ENCODE data around the gene MFNG. TPM values are rescaled to one million over a fixed set of nuclear protein-coding genes. Genes with fewer than 3 reads are reported as not detected.
A peak's percentile ranks its signal among the peaks of the same experiment; 100 is the strongest.

The MFNG gene
- total RNA-seq, 1 experiment from 2014 or later = not detected

DNA sequence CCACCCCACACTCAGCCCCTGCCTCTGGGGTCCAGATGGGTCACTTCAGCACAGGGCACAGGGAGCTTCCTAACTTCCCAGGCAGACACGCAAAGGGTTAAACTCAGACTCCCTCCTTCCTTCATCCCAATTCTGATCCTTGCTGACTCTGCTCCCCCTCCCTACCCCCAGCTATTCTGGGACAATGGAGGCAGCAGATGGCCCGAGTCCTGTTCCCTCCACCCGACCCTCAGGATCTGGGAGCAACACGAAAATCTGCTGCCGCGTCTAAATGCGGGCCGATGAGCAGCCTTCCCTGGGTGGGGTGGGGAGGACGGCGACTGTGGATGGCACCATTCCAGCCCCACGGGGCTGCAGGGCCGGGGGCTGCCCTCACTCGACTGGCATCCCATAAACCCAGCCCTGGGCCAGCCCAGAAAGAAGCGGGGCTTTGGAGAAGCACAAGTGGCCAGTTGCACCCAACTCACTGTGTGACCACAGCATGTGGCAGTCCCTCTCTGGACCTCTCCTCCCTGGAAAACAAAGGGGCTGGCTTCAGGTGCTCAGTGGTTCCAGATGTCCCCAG, 18.7 kb downstream of the MFNG start:
- no peak overlapping the region for H3K27ac ChIP-seq
- DNase-seq (ENCODE audit: low read depth in 1 of 2, low spot score in 2 of 2) = no peak
- H3K27me3 ChIP-seq (replicated peaks) = peaks cover 35% of the 10 kb centered on the region
- H3K36me3 ChIP-seq = no peaks in the 10 kb centered on the region
- H3K4me3 ChIP-seq = no peak overlapping the region
- H3K4me1 ChIP-seq (replicated peaks) = no peaks in the 10 kb centered on the region
- 0 out of 2 replicates have a peak, but pooled peaks cover 2% of the 10 kb centered on the region for H3K9me3 ChIP-seq (replicated peaks)

- Histone ChIP-seq H3K9me3 (replicated peaks) (0 out of 2 replicates have a peak, but pooled peaks cover 2% of the 10 kb centered on the region), H3K27ac (no peak overlapping the region), H3K36me3 (no peaks in the 10 kb centered on the region), H3K4me3 (no peak overlapping the region), H3K27me3 (replicated peaks) (peaks cover 17% of the 10 kb centered on the region; the same call in 1 of the 2 replicates), H3K4me1 (replicated peaks) (no peaks in the 10 kb centered on the region)
- DNase-seq (ENCODE audit: low read depth in 1 of 2, low spot score in 2 of 2) = peak in 1 of 2 experiments; percentile 29
Measured at GRCh38 chr22:37464181-37464580, 22.0 kb downstream of the MFNG start.

DNA sequence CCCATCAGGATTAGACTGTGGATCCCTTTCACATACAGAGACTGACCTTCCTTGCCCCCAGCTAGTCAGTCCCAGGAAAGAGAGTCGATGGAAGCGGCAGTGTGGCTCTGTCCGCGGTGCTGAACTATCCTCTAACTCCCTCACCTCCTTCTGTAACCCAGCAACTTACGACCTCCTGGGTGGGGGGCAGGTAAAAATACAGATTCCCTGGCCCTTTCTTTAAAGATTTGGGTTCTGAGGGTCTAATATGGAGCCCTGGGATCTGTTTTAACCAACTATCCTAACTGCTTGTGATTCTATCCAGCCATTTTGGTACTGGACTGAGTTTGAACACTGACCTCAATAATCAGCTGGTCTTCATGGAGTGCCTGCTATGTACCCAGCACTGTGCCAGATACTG, 23.2 kb downstream of the MFNG start:
- no peak overlapping the region for H3K4me3 ChIP-seq
- no peak overlapping the region for H3K27ac ChIP-seq
- H3K9me3 ChIP-seq (replicated peaks) = 0 out of 2 replicates have a peak, but pooled peaks cover 2% of the 10 kb centered on the region
- H3K27me3 ChIP-seq (replicated peaks) = peaks cover 12% of the 10 kb centered on the region; the same call in 1 of the 2 replicates
- no peaks in the 10 kb centered on the region for H3K36me3 ChIP-seq
- H3K4me1 ChIP-seq (replicated peaks) = no peaks in the 10 kb centered on the region
- no peak for DNase-seq (ENCODE audit: low read depth in 1 of 2, low spot score in 2 of 2)

- H3K36me3 ChIP-seq = no peaks in the 10 kb centered on the region
- peaks cover 11% of the 10 kb centered on the region; the same call in 1 of the 2 replicates for H3K27me3 ChIP-seq (replicated peaks)
- H3K4me1 ChIP-seq (replicated peaks) = no peaks in the 10 kb centered on the region
- DNase-seq (ENCODE audit: low read depth in 1 of 2, low spot score in 2 of 2) = no peak
- no peak overlapping the region for H3K27ac ChIP-seq
- H3K4me3 ChIP-seq = no peak overlapping the region
- H3K9me3 ChIP-seq (replicated peaks) = 0 out of 2 replicates have a peak, but pooled peaks cover 2% of the 10 kb centered on the region
Measured at GRCh38 chr22:37462436-37462835, 23.7 kb downstream of the MFNG start.

DNA sequence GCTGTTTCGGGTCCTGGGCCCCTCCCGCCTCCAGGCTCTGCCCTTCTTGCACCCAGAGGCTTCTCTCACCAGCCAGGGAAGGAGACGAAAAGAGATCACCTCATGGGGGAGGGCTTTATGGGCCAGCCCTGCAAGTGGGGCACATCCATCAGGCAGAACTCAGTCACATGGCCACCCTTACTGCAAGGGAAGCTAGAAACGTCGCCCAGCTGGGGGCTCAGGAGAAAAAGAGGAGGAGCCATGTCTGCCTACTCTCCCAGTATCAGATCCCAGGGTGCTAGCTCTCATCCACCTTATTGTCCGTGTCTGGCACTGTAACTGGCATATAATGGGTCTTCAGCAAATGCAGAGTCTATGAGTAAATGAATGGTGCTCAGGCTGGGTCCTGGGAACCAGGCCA, 24.2 kb downstream of the MFNG start:
- H3K4me3 ChIP-seq = no peak overlapping the region
- 0 out of 2 replicates have a peak, but pooled peaks cover 2% of the 10 kb centered on the region for H3K9me3 ChIP-seq (replicated peaks)
- no peaks in the 10 kb centered on the region; the same call in 1 of the 2 replicates for H3K4me1 ChIP-seq (replicated peaks)
- no peaks in the 10 kb centered on the region for H3K36me3 ChIP-seq
- H3K27ac ChIP-seq = no peak overlapping the region
- DNase-seq (ENCODE audit: low read depth in 1 of 2, low spot score in 2 of 2) = peak in 1 of 2 experiments; percentile 28
- 0 out of 2 replicates have a peak, but pooled peaks cover 6% of the 10 kb centered on the region for H3K27me3 ChIP-seq (replicated peaks)

DNA sequence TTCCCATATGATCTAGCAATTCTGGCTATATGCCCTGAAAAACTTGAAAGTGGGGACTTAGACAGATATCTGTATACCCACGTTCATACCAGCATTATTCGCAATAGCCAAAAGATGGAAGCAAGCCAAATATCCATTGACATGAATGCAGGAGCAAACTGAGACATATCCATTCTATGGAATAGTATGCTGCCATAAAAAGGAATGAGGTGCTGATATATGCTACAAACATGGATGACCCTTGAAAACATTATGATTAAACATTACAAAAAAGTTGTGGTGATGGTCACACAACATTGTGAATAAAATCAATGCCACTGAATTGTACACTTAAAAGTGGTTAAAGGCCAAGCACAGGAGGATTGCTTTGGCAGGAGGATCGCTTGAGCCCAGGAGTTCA, 25.5 kb downstream of the MFNG start:
- Histone ChIP-seq H3K4me3 (no peak overlapping the region), H3K27ac (no peak overlapping the region), H3K36me3 (no peaks in the 10 kb centered on the region), H3K4me1 (replicated peaks) (peaks cover 13% of the 10 kb centered on the region), H3K9me3 (replicated peaks) (0 out of 2 replicates have a peak, but pooled peaks cover 2% of the 10 kb centered on the region), H3K27me3 (replicated peaks) (0 out of 2 replicates have a peak, but pooled peaks cover 6% of the 10 kb centered on the region)
- DNase-seq (ENCODE audit: low read depth in 1 of 2, low spot score in 2 of 2) = no peak

GRCh38 chr22:37459206-37459605, 27.0 kb downstream of the MFNG start:
- DNase-seq (ENCODE audit: low read depth in 1 of 2, low spot score in 2 of 2) = no peak
- Histone ChIP-seq H3K27ac (no peak overlapping the region), H3K9me3 (replicated peaks) (0 out of 2 replicates have a peak, but pooled peaks cover 2% of the 10 kb centered on the region), H3K36me3 (no peaks in the 10 kb centered on the region), H3K27me3 (replicated peaks) (0 out of 2 replicates have a peak, but pooled peaks cover 6% of the 10 kb centered on the region), H3K4me1 (replicated peaks) (peaks cover 27% of the 10 kb centered on the region), H3K4me3 (no peak overlapping the region)

- no peak overlapping the region for H3K4me3 ChIP-seq
Measured at GRCh38 chr22:37457093-37457893, 28.9 kb downstream of the MFNG start.

GRCh38 chr22:37456346-37456745, 29.8 kb downstream of the MFNG start:
- peak overlapping the region; percentile 85 for H3K27ac ChIP-seq
- DNase-seq (ENCODE audit: low read depth in 1 of 2, low spot score in 2 of 2) = peak in 1 of 2 experiments; percentile 40
- H3K36me3 ChIP-seq = no peaks in the 10 kb centered on the region
- H3K4me1 ChIP-seq (replicated peaks) = peaks cover 36% of the 10 kb centered on the region
- H3K4me3 ChIP-seq = no peak overlapping the region
- no peaks in the 10 kb centered on the region for H3K27me3 ChIP-seq (replicated peaks)
- 0 out of 2 replicates have a peak, but pooled peaks cover 3% of the 10 kb centered on the region for H3K9me3 ChIP-seq (replicated peaks)

More at GRCh38 chr22:37457093-37457893, 28.9 kb downstream of the MFNG start:
- Histone ChIP-seq H3K27ac (no peak overlapping the region), H3K36me3 (no peaks in the 10 kb centered on the region), H3K4me1 (replicated peaks) (peaks cover 36% of the 10 kb centered on the region), H3K27me3 (replicated peaks) (no peaks in the 10 kb centered on the region), H3K9me3 (replicated peaks) (0 out of 2 replicates have a peak, but pooled peaks cover 3% of the 10 kb centered on the region)
- DNase-seq (ENCODE audit: low read depth in 1 of 2, low spot score in 2 of 2) = peak; percentile 72 to 83

DNA sequence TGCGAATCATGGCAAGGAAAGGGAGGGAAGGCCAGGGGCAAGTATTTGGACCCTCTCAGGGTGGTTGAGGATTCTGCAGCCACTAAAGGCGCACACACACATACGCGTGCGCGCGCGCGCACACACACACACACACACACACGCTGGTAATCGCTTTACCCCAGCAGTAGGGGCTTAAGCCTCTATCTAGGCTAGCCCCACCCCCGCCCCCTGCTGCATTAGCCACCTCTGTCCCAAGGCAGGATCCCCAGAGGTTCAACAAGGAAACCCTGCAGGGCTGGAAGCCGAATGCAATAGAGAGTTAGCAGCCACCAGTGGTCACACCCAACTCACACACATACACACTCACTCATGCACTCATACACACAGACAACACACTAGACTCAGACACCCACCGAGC, 30.3 kb downstream of the MFNG start:
- H3K9me3 ChIP-seq (replicated peaks) = 0 out of 2 replicates have a peak, but pooled peaks cover 3% of the 10 kb centered on the region
- H3K4me3 ChIP-seq = no peak overlapping the region
- no peaks in the 10 kb centered on the region for H3K27me3 ChIP-seq (replicated peaks)
- H3K36me3 ChIP-seq = no peaks in the 10 kb centered on the region
- peak; percentile 21 to 43 for DNase-seq (ENCODE audit: low read depth in 1 of 2, low spot score in 2 of 2)
- peak overlapping the region; percentile 85 for H3K27ac ChIP-seq
- peaks cover 36% of the 10 kb centered on the region for H3K4me1 ChIP-seq (replicated peaks)

GRCh38 chr22:37454857-37455686, 31.1 kb downstream of the MFNG start:
- no peaks in the 10 kb centered on the region for H3K27me3 ChIP-seq (replicated peaks)
- H3K36me3 ChIP-seq = no peaks in the 10 kb centered on the region
- H3K4me3 ChIP-seq = no peak overlapping the region
- peak; percentile 87 to 92 for DNase-seq (ENCODE audit: low read depth in 1 of 2, low spot score in 2 of 2)
- H3K4me1 ChIP-seq (replicated peaks) = peaks cover 36% of the 10 kb centered on the region
- peak overlapping the region; percentile 85 for H3K27ac ChIP-seq
- H3K9me3 ChIP-seq (replicated peaks) = 0 out of 2 replicates have a peak, but pooled peaks cover 3% of the 10 kb centered on the region

DNA sequence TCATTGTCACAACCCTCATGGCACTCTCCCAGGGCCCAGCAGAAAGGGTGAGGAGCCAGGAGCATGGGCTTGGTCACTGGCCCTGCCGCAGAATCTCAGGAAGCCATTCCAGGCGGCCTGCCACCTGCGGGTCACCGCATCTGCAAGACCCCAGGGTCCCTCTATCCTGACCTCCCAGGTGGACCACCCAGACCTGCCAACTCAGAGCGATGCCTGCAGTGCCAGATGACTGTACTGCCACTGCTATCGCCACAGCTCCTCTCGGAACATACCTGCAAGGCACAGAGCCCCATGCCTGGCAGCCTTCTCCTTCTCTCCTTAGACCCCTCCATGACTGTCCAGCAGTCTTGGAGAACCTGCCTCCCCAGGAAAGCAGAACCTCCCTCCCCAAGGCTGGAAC, 32.5 kb downstream of the MFNG start:
- H3K27me3 ChIP-seq (replicated peaks) = no peaks in the 10 kb centered on the region
- H3K4me1 ChIP-seq (replicated peaks) = peaks cover 36% of the 10 kb centered on the region
- H3K4me3 ChIP-seq = no peak overlapping the region
- no peaks in the 10 kb centered on the region for H3K36me3 ChIP-seq
- no peak overlapping the region for H3K27ac ChIP-seq
- 0 out of 2 replicates have a peak, but pooled peaks cover 3% of the 10 kb centered on the region for H3K9me3 ChIP-seq (replicated peaks)
- peak in 1 of 2 experiments; percentile 44 for DNase-seq (ENCODE audit: low read depth in 1 of 2, low spot score in 2 of 2)

- no peak for DNase-seq (ENCODE audit: low read depth in 1 of 2, low spot score in 2 of 2)
- H3K4me3 ChIP-seq = no peak overlapping the region
- H3K36me3 ChIP-seq = no peaks in the 10 kb centered on the region
- H3K27ac ChIP-seq = no peak overlapping the region
- no peaks in the 10 kb centered on the region for H3K27me3 ChIP-seq (replicated peaks)
- H3K9me3 ChIP-seq (replicated peaks) = 0 out of 2 replicates have a peak, but pooled peaks cover 3% of the 10 kb centered on the region
- peaks cover 28% of the 10 kb centered on the region for H3K4me1 ChIP-seq (replicated peaks)
Measured at GRCh38 chr22:37451218-37451617, 35.0 kb downstream of the MFNG start.

Measured in SJSA1 (cell line).